Right atrium auricular region (tissue), 2 donors: ENCODE results near the gene DNAJB11. TPM values are rescaled to one million over a fixed set of nuclear protein-coding genes. Genes with fewer than 3 reads are reported as not detected.
"Not testable (repeated sequence)": the region's sequence is repeated elsewhere in the genome, so short reads cannot be mapped to it uniquely, and the experiment has no call there.

ENCODE experiments used
- DNase-seq: peaks from one replicate; pipeline ENCODE4 v3.0.0-alpha.2; 2019; ENCODE audit warnings: low spot score
- H3K27ac ChIP-seq, 2 donors: fragments of 200-600 bp; sonication (generic); 1 replicate in 1 of 2; 2 replicates in 1 of 2; pipeline ENCODE4 v1.5.1; 2016 to 2019
- H3K27me3 ChIP-seq, 2 donors: fragments of 200-600 bp; sonication (generic); one replicate each; pipeline versions ENCODE4 v1.5.1 to v1.6.0; 2017 to 2019
- H3K36me3 ChIP-seq: fragments of 200-600 bp; sonication (generic); one replicate; pipeline ENCODE4 v1.5.1; 2016
- H3K4me1 ChIP-seq, 2 donors: fragments of 200-600 bp; sonication (generic); one replicate each; pipeline versions ENCODE4 v1.5.1 to v1.6.0; 2017 to 2019
- H3K4me3 ChIP-seq, 2 donors: fragments of 200-600 bp; sonication (generic); 1 replicate in 1 of 2; 2 replicates in 1 of 2; pipeline ENCODE4 v1.5.1; 2017 to 2019; ENCODE audit warnings: mild to moderate bottlenecking in 1 of 2, moderate library complexity in 1 of 2
- H3K9me3 ChIP-seq, 2 donors: fragments of 200-600 bp; sonication (generic); one replicate each; pipeline ENCODE4 v1.5.1; 2019
- CTCF ChIP-seq, 2 donors: fragments of 200-600 bp; sonication (generic); IDR thresholded peaks; one replicate each; pipeline ENCODE4 v1.5.1; 2019; ENCODE audit warnings: antibody characterized with exemption in 2 of 2
- total RNA-seq, 2 donors: library from RNA; depleted of rRNA; stranded (reverse); fragments of >200 nt; gene quantifications; one replicate each; pipeline ENCODE4 v1.1.0, GENCODE V29; 2016

Gene DNAJB11
- total RNA-seq, 2 donors from 2014 or later = 39.1 to 39.3 TPM

DNA sequence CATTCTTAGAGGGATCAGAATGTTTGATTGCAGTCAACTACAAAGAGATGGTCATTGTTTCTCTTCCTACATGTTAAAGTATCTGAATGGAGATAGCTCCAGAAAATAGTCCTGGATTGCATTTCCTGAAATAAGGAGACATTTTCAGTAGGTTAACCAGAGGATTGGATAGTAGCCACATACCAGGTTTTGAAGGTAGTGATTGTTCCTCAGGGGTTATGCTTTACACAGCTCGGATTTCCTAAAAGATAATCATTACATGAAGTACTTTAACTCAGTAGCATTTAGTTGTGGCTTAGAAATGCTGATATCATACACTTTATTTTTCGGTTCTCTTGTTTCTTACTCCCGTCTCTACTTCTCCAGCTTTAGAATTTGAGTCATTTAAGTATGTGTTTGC is 10.3 kb downstream of the DNAJB11 start:
- TF ChIP-seq CTCF (IDR thresholded peaks at IDR 0.05) = no peak
- DNase-seq = no peak
- H3K9me3 ChIP-seq = no peaks in the 10 kb centered on the region
- H3K4me1 ChIP-seq = no peaks in the 10 kb centered on the region
- no peaks in the 10 kb centered on the region for H3K27me3 ChIP-seq
- no peak overlapping the region for H3K4me3 ChIP-seq
- H3K27ac ChIP-seq = no peak overlapping the region
- H3K36me3 ChIP-seq = peaks cover 98% of the 10 kb centered on the region

DNA sequence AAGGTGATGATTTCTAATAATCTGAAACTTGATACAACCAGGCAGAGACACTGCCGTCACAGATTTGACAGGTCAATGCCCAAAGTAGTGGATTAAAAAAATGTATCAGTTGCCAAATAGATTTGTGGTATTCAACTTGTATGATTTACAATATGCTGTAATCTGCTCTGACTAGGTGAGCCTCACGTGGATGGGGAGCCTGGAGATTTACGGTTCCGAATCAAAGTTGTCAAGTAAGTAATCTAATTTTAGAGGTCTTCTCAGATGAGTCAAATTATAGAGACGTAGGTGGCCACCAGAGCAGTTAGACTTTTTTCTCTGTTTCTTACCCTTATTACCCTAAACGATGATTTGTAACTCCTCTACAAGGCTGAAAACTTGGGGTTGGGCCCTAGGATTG is 12.0 kb downstream of the DNAJB11 start:
- no peak for TF ChIP-seq CTCF (IDR thresholded peaks at IDR 0.05)
- Histone ChIP-seq H3K4me3 (no peak overlapping the region), H3K4me1 (no peaks in the 10 kb centered on the region), H3K9me3 (no peaks in the 10 kb centered on the region), H3K27me3 (no peaks in the 10 kb centered on the region), H3K27ac (no peak overlapping the region), H3K36me3 (peaks cover 88% of the 10 kb centered on the region)
- DNase-seq = no peak

GRCh38 chr3:186583831-186584230 is 13.3 kb downstream of the DNAJB11 start:
- no peak overlapping the region for H3K4me3 ChIP-seq
- no peak for TF ChIP-seq CTCF (IDR thresholded peaks at IDR 0.05)
- H3K27ac ChIP-seq = no peak overlapping the region
- no peaks in the 10 kb centered on the region for H3K27me3 ChIP-seq
- H3K4me1 ChIP-seq = no peaks in the 10 kb centered on the region
- DNase-seq = no peak
- H3K9me3 ChIP-seq = no peaks in the 10 kb centered on the region
- H3K36me3 ChIP-seq = peaks cover 76% of the 10 kb centered on the region

- peaks cover 52% of the 10 kb centered on the region for H3K36me3 ChIP-seq
- not testable (repeated sequence) for H3K4me1 ChIP-seq
Measured at GRCh38 chr3:186586245-186586644, 15.7 kb downstream of the DNAJB11 start.

GRCh38 chr3:186587183-186587582 is 16.7 kb downstream of the DNAJB11 start:
- DNase-seq = no peak
- Histone ChIP-seq H3K27ac (no peak overlapping the region), H3K4me3 (no peak overlapping the region), H3K4me1 (no peaks in the 10 kb centered on the region), H3K36me3 (peaks cover 42% of the 10 kb centered on the region), H3K27me3 (no peaks in the 10 kb centered on the region), H3K9me3 (no peaks in the 10 kb centered on the region)
- no peak for TF ChIP-seq CTCF (IDR thresholded peaks at IDR 0.05)

More at GRCh38 chr3:186586245-186586644, 15.7 kb downstream of the DNAJB11 start:
- not testable (repeated sequence) for H3K9me3 ChIP-seq, H3K27ac ChIP-seq, H3K4me3 ChIP-seq, DNase-seq, H3K27me3 ChIP-seq

- Histone ChIP-seq H3K9me3 (no peaks in the 10 kb centered on the region), H3K4me1 (no peaks in the 10 kb centered on the region), H3K27me3 (no peaks in the 10 kb centered on the region), H3K4me3 (no peak overlapping the region), H3K27ac (no peak overlapping the region), H3K36me3 (peaks cover 28% of the 10 kb centered on the region)
- no peak for DNase-seq
- no peak for TF ChIP-seq CTCF (IDR thresholded peaks at IDR 0.05)
Measured at GRCh38 chr3:186588632-186589031, 18.1 kb downstream of the DNAJB11 start.
